ENCODE results near the gene ZMIZ1.

GRCh38 chr10:79176052-79176501 lies 107.3 kb downstream of the ZMIZ1 start:
- TF ChIP-seq, protein P1, sequence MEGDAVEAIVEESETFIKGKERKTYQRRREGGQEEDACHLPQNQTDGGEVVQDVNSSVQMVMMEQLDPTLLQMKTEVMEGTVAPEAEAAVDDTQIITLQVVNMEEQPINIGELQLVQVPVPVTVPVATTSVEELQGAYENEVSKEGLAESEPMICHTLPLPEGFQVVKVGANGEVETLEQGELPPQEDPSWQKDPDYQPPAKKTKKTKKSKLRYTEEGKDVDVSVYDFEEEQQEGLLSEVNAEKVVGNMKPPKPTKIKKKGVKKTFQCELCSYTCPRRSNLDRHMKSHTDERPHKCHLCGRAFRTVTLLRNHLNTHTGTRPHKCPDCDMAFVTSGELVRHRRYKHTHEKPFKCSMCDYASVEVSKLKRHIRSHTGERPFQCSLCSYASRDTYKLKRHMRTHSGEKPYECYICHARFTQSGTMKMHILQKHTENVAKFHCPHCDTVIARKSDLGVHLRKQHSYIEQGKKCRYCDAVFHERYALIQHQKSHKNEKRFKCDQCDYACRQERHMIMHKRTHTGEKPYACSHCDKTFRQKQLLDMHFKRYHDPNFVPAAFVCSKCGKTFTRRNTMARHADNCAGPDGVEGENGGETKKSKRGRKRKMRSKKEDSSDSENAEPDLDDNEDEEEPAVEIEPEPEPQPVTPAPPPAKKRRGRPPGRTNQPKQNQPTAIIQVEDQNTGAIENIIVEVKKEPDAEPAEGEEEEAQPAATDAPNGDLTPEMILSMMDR (IDR thresholded peaks at IDR 0.05; ENCODE audit: low read depth, low read length, missing input control): no peak
- no peak for TF ChIP-seq REST (IDR thresholded peaks at IDR 0.05)
- TF ChIP-seq TAF1 (conservative IDR thresholded peaks at IDR 0.05): no peak
- TF ChIP-seq YY1 (IDR thresholded peaks at IDR 0.05): no peak
- no peak for TF ChIP-seq ZBTB33 (IDR thresholded peaks at IDR 0.05)
- no peak for TF ChIP-seq RXRA (IDR thresholded peaks at IDR 0.05)
- TF ChIP-seq, protein P2, sequence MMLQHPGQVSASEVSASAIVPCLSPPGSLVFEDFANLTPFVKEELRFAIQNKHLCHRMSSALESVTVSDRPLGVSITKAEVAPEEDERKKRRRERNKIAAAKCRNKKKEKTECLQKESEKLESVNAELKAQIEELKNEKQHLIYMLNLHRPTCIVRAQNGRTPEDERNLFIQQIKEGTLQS (IDR thresholded peaks at IDR 0.05): no peak
- TF ChIP-seq RAD21 (IDR thresholded peaks at IDR 0.05): no peak
- no peak for TF ChIP-seq JUND (IDR thresholded peaks at IDR 0.05)
- TF ChIP-seq, protein P3, sequence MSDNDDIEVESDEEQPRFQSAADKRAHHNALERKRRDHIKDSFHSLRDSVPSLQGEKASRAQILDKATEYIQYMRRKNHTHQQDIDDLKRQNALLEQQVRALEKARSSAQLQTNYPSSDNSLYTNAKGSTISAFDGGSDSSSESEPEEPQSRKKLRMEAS (IDR thresholded peaks at IDR 0.05): no peak
